ENCODE data around the gene SIGLEC7.
"Not testable (repeated sequence)": the region's sequence is repeated elsewhere in the genome, so short reads cannot be mapped to it uniquely, and the experiment has no call there.

SIGLEC7 gene

DNA sequence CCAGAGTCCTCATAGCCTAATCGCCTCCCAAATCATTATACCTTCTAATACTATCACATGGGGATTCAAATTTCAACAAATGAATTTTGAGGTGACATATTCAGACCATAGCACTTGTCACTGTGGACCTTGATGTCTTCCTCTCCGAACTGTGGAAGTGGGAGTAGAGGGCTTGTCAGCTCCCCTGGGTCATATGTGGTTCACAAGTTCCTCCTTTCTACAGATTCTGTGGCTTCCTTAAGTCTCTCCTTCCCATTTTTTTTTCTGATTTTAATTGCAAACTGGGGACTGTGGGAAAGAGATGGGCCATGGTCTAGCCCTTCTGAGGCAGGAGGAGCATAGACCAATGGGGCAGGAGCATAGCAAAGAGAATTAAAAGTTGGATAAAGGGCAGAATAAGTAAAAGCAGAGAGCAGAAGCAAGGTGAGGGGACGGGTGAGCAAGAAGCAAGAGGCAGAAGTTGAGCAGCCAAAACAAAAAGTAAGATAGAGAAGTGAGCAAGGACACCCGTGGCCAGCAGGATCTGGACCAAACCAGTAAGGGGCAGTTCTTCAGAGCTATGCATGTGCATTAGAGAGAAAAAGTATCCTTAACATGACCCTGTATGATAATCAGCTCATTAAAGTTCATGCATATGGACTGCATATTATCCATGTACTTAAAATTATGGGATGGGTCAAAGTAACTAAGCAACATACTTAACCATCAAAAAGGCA, 2.6 kb upstream of the SIGLEC7 start:
- DNase-seq (ENCODE audit: low spot score): no peak

DNA sequence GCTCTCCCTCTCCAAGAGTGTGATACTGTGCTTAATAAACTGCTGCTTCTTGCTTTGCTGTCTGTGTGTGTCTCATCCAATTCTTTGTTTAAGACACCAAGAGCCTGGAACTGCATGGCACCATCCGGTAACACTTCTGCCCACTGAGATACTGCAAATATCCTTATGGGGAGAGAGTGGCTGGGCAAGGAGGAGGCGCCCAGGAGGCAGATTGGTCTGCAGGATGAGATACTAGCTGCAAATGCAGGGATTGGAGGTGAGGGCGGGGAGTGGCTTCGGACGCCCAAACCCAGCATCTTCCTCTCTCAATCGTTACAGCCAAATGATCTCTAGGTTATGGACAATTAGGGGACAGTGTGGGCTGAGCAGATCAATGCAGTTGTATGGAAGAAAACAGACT, 1.7 kb upstream of the SIGLEC7 start:
- DNase-seq (ENCODE audit: low spot score): no peak

DNA sequence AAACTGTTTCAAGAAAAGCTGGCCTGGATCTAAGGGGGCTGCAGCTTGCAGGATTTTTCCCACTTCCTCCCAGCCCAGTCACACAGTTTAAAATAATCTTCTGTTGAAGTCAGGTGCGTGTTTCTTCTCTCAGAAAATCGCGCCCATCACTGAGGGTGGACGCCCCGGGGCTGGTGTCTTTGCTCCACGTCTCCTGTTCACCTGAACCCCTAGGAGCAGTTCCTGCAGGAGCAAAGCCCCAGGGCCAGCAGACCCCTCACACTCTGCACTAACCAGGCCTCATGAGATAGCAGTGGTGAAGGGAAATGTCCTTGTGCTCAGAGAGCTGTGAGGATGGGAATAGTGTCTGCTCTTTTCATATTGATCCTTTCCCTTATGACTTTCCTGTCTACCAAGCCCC, 920 bp upstream of the SIGLEC7 start:
- no peak for DNase-seq (ENCODE audit: low spot score)

DNA sequence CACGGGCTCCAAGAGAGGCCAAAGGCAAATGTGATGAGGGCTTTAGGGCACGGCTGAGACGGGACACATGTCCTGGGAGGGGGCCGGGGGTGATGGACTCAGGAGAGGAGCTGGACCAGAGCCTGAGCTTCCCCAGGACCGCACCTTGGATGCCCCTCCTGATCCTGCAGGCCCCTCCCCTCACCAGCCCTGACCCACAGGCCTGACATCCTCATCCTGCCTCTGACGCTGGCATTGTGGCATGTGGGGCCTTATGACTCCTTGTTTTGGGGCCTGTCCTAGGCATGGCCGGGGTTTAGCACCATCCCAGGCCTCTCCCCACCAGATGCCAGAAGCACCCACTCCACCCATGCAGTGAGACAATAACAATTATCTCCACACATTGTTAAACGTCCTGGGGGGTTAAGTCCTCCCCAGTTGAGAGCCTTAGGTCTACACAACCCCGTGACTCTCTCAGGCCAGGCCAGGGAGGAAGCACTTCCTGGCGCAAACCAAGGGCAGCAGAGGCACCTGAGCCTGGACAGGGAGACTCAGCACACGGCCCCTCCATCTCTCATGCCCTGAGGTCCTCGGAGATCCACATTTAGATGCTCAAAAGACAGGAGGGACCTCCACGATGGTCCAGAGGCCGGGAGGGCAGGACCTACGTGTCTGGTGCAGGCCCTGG, 841 bp downstream of the SIGLEC7 start:
- not testable (repeated sequence) for DNase-seq (ENCODE audit: low spot score)

DNA sequence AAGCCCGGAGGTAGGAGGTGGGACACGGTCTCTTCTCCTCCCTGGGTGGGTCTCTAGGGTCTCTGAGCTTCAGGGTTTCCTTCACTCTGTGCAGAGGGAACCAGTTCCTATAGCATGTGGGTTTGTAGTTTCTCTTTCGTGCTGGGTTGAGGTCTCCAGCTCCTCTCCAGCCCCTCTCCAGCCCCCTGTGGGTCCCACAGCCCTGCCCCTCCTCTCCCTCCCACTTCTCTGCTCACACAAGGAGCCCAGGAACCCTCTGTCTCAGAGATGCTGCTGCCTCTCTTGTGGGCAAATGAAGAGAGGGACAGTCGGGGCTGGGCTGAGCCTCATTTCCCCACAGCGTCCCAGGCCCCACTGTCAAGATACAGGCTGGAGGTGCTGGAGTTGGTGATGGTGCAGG, 1.4 kb downstream of the SIGLEC7 start:
- DNase-seq (ENCODE audit: low spot score): no peak

DNA sequence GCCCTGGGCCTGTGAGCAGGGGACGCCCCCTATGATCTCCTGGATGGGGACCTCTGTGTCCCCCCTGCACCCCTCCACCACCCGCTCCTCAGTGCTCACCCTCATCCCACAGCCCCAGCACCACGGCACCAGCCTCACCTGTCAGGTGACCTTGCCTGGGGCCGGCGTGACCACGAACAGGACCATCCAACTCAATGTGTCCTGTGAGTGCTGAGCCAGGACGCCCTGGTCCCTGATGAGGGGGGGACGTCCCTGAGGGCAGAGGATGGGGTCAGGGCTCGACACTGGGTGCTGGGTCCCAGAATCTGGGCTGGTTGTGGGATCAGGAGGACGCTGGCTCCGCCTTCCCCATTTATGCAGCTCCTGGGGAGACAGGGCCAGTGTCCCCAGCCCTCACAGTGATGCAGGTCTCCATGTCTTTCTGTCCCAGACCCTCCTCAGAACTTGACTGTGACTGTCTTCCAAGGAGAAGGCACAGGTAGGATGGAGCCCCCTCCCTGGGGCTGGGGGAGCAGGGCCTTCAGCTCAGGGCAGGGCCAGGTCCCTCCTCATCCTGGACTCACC, 2.5 kb downstream of the SIGLEC7 start:
- DNase-seq (ENCODE audit: low spot score): no peak

DNA sequence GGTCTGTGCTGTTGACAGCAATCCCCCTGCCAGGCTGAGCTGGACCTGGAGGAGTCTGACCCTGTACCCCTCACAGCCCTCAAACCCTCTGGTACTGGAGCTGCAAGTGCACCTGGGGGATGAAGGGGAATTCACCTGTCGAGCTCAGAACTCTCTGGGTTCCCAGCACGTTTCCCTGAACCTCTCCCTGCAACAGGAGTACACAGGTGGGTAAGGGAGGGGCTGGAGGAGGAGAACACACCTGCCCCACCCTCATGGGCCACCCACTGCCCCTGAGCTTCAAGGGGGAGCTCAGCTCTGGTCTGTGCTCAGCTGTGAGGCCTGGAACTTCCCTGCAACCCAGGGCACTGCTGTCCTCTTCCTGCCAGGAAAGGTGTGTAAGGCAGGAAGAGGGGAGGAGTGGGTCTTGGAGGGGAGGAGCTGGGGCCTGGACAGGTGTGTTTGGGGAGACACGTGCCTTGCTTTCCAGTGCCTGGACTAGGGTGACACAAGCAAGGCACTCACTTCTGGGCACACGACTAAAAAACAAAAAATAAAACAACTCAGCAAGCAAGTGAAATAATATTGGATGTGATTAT, 3.9 kb downstream of the SIGLEC7 start:
- no peak for DNase-seq (ENCODE audit: low spot score)

DNA sequence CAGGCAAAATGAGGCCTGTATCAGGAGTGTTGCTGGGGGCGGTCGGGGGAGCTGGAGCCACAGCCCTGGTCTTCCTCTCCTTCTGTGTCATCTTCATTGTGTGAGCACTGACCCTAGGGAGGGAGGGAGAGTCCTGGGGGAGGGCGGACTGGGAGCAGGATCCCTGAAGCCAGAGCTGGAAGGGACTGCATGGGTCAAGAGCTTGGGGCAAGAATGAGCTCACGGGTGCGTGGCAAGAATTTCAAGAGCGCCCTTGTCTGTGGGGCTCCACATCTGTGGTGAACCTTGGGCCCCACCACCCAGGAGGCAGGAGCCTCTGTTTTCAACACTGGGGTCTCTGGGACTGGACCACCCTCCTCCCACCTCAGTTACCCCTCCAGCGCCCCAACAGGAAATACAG, 4.7 kb downstream of the SIGLEC7 start:
- no peak for DNase-seq (ENCODE audit: low spot score)

DNA sequence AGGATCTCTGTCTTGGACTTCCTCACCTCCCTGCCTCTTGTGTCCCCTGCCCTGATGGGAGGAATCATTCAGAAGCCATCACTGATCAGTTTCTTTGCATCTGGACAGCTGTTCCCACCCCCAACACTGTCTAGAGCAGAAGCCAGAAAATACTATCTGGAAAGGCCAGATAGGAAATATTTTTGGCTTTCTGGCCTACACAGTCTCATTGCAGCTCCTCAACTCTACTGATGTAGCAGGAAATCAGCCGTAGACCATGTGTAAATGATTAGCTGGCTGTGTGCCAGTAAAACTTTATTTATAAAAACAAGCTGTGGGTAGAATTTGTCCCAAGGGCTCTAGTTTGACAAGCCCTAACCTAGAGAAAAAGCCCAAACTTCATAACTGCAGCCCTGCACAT, 5.6 kb downstream of the SIGLEC7 start:
- DNase-seq (ENCODE audit: low spot score): no peak

DNA sequence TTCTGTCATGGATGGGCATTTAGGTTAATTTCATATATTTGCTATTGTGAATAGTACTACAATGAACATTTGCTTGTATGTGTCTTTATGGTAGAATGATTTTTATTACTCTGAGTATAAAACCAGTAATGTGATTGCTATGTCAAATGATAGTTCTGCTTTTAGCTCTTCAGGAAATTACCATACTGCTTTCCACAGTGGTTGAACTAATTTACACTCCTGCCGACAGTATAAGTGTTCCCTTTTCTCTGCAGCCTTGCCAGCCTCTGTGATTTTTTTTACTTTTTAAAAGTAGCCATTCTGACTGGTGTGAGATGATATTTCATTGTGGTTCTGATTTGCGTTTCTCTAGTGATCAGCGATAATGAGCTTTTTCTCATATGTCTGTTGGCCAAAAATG, 6.5 kb downstream of the SIGLEC7 start:
- no peak for DNase-seq (ENCODE audit: low spot score)

DNA sequence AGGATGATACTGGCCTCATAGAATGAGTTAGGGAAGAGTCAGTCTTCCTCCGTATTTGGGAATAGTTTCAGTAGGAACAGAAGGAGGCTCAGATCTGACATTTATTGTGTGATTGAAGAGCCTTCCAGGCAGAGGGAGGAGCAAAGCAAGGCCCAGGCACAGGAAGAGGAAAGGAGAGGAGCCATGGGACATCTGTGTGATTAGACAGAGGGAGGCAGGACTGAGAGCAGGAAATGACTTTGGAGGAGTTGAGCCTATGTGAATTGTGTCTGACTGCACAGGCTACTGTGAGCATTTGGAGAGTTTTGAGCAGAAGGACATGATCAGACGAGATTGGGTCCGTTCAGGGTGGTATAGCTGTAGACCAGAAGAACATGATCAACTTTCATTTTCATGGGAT, 8.5 kb downstream of the SIGLEC7 start:
- no peak for DNase-seq (ENCODE audit: low spot score)

DNA sequence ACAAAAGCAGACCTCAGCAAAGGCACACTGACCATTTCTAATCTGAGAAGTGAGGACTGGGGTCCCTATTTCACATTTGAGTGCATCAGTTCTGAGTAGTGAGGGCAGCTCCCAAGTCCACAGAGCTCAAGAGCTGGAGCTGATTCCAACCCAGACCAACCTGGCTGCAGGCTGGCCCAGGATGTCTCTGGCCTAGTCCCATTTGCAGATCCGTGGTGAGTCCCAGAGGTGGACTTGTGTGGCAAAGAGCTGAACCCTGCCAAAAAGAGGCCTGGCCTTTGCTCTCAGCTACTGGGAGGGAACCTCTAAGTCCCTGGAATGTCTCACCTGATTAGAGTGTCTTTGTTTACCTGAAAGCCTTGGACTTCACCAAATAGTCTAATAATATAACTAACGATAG, 14.6 kb downstream of the SIGLEC7 start:
- no peak for DNase-seq (ENCODE audit: low spot score)

DNA sequence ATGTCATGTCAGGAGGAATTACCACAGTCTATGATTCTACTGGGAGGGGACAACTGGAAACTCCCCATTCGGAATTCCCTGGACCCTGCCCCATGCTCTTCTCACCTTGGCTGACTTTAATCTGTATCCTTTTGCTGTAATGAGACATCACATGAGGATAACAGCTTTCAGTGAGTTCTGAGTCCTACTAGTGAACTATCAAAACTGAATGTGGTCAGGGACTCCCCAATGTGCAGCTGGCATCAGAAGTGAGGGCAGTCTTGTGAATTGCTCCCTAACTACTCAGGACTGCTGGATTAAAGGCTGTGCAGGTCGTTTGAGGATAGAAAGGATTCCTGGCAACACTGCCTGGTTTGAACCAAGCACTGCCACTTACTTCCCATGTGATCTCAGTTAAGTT, 15.2 kb downstream of the SIGLEC7 start:
- DNase-seq (ENCODE audit: low spot score): no peak

DNA sequence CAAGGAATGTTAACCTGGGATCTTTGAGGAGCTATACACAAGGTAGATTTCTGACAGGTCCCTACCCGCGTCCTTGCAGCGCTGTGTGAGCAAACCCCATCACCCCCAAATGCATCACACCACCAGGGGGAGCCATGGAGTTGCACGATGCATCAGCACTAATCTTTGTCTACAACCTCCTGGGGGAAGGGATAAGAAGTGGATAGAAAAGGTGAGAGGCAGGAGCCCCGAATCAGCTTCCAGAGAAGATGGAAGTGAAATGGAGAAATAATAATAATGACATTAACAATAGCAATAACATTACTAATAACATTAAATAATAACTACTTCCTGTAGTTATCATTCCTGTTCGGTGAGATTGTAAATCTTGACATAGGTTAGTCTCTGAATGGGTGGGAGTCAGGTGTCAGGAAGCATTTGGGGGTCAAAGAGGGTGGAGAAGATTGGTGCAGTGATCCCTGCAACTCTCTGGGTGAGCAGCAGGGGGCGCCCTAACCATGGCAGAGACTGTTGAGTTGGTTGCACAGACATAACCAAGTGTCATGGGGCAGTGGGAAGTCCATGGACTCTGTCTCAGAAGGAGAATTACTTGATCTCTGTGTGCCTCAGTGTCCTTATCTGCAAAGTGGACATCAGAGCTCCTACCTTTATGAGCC, 16.5 kb downstream of the SIGLEC7 start:
- DNase-seq (ENCODE audit: low spot score): no peak

DNA sequence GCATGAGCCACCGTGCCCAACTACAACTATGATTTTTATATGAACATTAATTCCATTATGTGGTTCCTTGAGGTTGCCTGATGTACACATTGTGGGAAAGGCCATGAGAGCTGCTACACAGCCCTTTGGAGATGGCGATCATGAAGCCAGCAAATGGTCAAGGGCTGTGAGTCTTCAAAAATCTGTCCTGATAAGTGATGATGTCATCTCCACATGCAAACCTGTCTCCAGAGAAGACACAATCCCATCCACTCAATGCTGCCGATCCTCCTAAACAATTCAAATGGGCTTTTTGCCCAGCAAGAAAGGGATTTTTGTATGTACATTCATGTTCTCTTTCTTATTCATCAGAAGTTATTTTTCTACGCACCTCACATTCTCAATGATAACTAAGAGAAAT, 17.6 kb downstream of the SIGLEC7 start:
- no peak for DNase-seq (ENCODE audit: low spot score)

DNA sequence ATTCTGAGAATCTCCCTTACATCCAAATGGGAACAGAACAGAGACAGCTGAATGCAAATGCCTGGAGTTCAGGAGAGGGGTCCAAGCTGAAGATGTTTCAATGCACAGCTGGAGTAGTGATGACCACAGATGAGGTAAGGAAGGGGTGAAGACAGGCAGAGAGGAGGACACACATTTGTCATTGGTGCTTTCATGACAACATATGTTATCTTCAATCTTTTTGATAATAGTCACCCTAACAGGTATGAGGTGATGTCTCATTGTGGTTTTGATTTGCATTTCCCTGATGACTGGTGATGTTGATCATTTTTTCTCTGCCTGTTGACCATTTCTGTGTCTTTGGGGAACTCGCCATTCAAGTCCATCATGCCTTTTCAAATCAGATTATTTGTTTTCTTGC, 19.2 kb downstream of the SIGLEC7 start:
- DNase-seq (ENCODE audit: low spot score): no peak

DNA sequence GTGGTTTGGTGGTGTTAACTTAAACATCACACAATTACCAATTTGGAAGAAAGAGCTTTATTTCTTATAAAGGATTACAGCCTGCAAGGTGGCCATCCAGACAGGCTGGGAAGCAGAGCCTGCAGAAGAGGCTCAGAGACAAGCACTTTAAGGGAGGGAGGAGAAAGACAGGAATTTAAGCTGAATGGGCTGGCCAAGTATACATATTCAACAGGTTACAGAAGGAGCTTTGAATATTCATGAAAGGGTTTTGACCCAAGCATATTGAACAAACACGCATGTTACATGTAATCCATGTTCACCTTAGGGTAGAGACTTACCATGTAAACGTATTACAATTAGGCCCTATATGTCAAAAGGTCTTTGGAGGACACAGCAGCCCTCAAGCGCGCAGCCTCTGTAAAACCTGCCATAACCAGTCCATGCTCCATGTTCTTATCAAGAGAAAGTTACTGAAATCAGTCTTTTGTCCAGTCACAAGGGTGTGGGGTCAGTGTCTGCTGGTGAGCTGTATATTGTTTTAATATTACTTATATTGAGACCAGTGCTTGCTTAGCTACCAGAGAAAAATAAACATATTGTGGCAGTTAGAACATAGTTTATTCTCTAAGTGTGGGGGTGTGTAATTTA, 19.9 kb downstream of the SIGLEC7 start:
- DNase-seq (ENCODE audit: low spot score): no peak

DNA sequence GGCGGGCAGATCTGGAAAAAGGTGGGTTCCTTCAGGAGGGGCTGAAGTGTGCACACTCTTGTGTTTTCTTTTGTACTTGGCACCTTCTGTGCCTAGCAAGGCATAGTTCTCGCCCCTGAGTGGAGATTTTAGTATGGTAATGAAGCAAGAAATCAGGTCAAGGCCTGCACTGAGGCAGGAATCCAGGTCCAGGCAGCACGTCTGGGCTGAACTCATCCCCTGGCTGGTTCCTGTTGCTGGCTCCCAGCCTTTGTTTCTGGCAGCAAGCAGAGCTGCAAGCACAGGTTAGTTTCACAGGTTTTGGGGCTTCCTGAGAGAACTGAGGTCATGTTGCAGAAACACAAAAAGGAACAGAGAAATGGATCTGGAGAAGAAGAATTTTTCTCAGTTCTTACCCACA, 21.2 kb downstream of the SIGLEC7 start:
- DNase-seq (ENCODE audit: low spot score): no peak

DNA sequence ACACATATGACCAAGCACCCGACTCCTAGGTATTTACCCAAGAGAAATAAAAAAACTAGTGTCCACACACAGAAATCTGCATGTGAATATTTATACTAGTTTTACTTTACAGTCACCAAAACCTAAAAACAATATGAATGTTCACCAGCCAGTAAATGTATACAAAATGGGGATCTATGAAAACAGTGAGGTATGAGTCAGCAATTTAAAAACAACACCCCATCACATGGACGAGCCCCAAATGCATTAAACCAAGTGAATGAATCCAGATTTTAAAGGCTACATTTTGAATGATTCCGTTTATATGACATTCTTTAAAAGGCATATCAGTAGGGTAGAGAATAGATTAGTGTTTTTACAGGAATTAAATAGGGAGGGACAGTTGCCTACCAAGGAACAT, 22.1 kb downstream of the SIGLEC7 start:
- DNase-seq (ENCODE audit: low spot score): no peak

DNA sequence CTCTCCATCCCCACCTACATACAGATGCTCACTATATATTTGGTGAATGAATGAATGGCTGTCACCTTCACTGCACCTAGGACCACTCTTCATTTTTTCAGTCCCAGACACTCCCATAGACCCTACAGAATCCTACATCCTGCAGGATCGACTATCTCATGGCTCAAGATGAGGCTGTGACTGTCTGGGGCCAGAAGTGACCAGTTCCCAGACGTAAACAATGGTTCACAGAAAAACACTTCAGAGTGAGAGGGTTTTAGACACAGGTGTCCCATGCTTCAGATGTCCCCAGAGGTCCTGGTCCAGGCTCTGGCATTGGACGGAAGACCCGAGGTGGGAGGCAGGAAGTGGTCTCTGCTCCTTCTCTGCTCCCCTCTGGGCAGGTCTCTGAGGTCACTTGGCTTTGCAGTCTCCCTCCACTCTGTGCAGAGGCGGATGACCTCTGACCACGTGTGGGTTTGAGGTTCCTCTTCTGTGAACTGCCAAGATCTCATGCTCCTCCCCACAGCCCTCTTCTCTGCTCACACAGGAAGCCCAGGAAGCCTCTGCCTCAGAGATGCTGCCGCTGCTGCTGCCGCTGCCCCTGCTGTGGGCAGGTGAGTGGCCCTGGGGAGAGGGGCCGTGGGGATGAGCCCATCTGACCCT, 24.9 kb downstream of the SIGLEC7 start:
- DNase-seq (ENCODE audit: low spot score): no peak

DNA sequence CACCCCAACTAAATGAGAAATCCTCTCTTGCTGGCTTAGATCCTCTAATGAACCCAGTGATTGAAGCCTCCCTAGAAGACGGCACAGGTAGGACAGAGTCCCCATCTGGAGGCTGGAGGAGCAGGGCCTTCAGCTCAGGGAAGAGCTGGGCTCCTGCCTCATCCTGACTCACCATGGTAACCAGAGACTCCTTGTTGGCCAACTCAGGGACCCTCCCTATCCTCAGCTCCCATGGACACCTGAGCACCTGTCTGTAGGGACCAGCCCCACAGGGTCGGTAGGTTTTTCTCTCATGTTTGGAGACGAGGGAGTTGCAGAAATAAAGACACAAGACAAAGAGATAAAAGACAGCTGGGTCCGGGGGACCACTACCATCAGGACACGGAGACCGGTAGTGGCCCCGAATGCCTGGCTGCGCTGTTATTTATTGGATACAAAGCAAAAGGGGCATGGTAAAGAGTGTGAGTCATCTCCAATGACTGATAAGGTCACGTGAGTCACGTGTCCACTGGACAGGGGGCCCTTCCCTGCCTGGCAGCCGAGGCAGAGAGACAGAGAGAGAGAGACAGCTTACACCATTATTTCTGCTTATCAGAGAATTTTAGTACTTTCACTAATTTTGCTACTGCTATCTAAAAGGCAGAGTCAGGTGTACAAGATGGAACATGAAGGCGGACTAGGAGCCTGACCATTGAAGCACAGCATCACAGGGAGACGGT, 26.6 kb downstream of the SIGLEC7 start:
- no peak for DNase-seq (ENCODE audit: low spot score)
